HL-60 (cell line): ENCODE measurements around the gene TEX101.
"Not testable (repeated sequence)": the region's sequence is repeated elsewhere in the genome, so short reads cannot be mapped to it uniquely, and the experiment has no call there.

Source experiments
- CTCF ChIP-seq: IDR thresholded peaks from one replicate; pipeline ENCODE4 v1.5.1; 2011; ENCODE audit warnings: low read length, control low read depth, inconsistent platforms; ENCODE audit not compliant: insufficient read depth
- GABPA ChIP-seq: IDR thresholded peaks from 2 replicates; pipeline ENCODE4 v1.6.1; 2012; ENCODE audit warnings: low read depth
- POLR2AphosphoS5 ChIP-seq: IDR thresholded peaks from 2 replicates; pipeline ENCODE4 v1.6.1; 2012; ENCODE audit warnings: low read depth
- REST ChIP-seq: IDR thresholded peaks from 2 replicates; pipeline ENCODE4 v1.6.1; 2012; ENCODE audit warnings: low read depth; ENCODE audit not compliant: insufficient replicate concordance
- SPI1 ChIP-seq: IDR thresholded peaks from 2 replicates; pipeline ENCODE4 v1.6.1; 2012; ENCODE audit warnings: low read depth, mild to moderate bottlenecking, borderline replicate concordance

GRCh38 chr19:43444091-43444490 is 29.4 kb downstream of the TEX101 start:
- not testable (repeated sequence) for TF ChIP-seq REST, POLR2AphosphoS5, CTCF, GABPA, SPI1
